ENCODE measurements around the gene JAML.
"Not testable (repeated sequence)": the region's sequence is repeated elsewhere in the genome, so short reads cannot be mapped to it uniquely, and the experiment has no call there.

JAML gene

GRCh38 chr11:118215262-118215661 is 9.5 kb downstream of the JAML start:
- no peak for DNase-seq

- DNase-seq: no peak
These were observed 10.4 kb downstream of the JAML start for GRCh38 chr11:118214210-118214914.

DNA sequence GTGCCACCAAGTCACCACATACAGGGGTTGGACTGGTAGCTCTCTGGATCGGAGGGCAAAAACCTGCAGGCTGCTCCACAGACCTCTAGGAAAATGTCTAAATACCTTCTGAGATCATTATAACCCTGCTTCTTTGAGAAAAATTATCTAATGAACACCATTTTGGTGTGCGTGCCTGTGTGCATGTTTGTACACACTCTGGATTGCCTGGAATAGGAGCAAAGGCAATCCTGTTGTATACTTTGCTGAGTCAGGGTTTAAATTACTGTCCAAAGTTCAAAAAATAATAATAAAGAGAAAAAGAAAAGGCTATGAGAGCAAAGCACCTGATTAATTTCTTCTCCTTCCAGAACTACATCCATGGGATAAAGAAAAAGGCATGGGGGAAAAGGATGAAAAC is 11.0 kb downstream of the JAML start:
- no peak for DNase-seq

GRCh38 chr11:118213201-118213600 is 11.6 kb downstream of the JAML start:
- no peak for DNase-seq

DNA sequence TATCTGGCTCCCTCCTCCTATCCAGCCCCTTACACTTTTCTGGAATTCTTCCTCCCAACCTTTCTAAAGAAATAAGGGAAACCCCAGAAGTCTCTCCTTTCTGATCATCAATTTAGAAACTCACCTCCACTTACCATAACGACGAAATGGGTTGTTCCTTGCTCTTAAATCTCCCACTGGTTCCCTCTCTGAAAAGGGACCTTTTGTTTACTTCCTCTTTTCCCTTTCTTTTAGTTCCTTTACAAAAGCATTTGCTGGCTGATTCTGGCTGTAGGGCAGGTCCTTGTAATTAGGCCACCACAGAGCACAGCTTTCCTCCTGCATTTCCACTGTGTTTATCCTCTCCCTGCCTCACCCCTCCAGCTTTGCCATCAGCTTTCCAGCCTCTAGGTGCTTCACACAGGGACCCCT is 12.0 kb downstream of the JAML start:
- DNase-seq: no peak

DNA sequence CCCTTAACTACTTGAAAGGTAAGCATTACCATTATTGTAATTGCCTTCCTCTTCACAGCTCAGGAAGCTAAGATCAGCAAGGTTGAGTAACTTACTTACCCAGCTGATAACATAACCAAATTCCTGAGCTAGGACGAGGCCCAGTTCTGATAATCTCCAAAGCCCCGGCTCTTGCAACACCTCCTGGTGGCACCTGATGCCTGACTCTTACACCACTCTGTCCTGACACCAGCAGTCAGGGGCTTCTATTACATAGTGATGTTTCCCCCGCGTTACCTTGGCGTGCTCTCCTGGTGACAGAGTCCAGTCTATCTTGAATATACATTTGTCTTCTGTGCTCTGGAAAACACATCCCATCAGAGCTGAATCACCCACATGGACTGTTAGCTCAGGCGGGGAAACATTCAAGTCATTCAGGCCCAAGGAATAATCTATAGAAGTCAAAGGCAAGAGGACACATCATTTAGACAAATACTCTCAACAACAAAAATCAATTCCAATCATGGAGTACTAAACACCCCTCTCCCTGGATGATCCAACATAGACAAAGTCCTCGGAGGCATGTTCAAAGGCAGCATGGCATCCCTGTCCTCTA is 12.6 kb downstream of the JAML start:
- DNase-seq: no peak

GRCh38 chr11:118211006-118211405 is 13.8 kb downstream of the JAML start:
- DNase-seq: no peak

GRCh38 chr11:118210323-118210722 is 14.5 kb downstream of the JAML start:
- no peak for DNase-seq

DNA sequence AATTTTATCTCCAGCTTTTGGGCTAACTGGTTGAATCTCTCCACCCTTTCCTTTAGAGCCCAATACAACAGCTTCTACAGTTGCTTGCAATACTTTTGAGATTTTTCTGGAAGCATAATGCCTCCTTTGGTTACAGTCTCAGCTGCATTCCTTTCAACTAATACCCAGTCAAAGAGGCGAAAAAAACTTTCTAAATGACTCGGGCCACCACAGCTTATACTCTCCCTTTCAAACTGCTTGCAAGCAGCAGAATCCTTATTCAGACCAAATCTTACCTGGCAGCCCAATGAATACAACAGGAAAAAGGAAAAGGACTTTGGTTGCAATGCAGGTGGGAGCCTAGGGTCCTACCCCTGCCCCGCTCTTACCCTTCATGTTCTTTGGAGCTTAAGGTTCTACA is 15.8 kb downstream of the JAML start:
- no peak for DNase-seq

GRCh38 chr11:118207079-118207478 is 17.7 kb downstream of the JAML start:
- DNase-seq: no peak

GRCh38 chr11:118206391-118207031 is 18.3 kb downstream of the JAML start:
- DNase-seq: no peak

DNA sequence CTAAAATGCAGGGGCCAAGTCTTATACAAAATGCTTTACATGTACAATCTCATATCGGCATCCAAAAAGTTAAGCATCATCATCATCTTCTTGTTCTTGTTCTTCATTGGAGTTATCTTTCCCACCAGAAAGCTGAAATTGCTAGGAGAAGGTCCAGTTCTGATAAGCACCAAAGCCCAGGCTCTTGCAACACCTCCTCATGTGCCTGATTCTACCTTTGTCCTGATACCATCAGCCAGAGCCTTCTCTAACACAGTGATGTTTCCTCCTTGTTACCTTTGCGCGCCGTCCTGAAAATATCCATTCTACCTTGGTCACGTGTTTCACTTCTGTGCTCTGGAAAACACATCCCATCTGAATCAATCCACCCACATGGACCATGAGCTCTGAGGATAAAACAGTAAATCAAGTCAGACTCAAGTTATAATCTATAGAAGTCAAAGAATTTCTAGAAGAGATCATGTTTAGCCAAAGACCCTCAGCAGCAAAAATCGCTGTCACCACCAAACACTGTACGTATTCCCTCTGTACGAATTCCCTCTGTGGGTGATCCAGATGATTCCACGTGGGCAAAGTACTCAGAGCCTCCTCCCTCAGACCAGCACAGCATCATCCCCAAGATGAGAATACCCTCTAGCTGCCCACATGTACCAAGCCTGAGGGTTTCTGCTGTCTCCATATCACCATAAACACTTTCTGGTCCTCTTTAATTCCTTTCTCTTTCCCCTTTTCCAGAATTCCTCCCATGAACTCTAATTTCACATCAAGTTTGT is 19.0 kb downstream of the JAML start:
- no peak for DNase-seq

DNA sequence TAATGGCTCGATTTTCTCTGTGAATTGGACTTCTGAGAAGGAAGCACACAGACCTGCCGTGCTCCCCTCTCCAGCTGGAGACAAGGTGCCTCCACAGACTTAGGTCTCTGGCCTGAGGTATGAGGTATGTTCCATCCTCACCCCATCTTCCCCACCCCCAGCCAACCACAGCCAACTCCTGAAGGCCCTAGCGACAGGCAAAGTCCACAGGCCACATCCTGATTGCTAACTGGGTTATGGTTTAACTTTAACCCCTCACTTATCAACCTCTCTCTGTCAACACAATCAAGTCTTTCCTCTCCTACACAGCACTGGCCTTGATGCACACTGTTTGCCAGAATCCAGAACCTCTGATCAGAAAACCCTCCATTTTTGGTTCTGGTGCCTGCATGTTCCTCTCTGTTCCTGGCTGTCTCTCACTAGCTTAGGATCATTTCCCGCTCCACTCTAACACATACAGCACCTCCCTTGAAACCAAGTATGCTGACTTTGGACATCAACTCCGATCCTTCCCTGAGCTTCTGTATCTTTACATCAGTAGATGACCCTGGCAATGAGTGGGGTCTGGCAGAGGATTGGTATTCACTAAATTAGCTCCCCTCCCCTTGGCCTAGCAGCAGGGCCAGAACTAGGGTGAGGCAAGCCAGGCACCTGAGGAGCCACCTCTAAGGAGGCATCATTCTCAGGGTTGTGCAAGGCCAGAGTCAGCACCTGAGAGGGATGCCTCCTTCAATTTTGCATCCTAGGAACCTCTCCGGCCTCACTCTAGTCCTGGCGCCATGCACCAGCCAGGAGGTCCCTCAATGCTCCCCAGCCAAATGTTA is 22.0 kb downstream of the JAML start:
- no peak for DNase-seq

DNA sequence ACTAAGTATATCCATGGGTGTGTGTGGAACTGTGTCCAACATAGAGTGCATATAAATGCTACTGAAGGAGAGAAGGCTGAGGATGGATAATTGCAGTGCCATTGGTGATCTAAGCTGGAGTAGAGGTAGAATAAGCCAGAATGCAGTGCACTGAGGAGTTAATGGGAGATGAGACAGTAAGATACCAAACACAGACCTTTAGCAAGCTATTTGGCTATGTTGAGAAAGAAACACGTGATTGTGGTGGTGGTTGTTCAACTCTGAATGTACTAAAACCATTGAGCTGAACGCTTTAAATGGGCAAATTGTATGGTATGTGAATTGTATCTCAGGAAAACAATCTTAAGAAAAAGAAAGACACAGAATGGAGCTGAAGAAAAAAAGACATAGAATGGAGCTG is 22.8 kb downstream of the JAML start:
- no peak for DNase-seq

GRCh38 chr11:118200901-118201680 is 23.7 kb downstream of the JAML start:
- DNase-seq: no peak

DNA sequence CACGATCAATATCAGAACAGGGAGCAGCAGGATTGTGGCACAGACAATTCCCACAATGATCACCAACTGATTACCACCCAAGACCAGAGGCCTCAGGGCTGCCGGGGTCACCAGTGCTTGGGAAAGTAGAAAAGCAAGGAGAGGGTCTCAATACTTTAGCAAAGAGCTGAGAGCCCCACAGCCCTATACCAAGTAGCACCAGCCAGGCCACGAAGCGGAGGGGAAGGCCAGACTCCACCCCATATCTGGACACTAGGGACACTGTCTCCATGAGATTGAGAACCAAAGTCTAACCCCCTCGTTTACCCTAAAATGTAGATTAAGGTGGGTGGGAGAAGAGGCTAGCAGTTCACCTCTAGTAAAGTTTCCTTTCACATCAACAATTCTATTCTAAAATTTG is 24.3 kb downstream of the JAML start:
- no peak for DNase-seq

DNA sequence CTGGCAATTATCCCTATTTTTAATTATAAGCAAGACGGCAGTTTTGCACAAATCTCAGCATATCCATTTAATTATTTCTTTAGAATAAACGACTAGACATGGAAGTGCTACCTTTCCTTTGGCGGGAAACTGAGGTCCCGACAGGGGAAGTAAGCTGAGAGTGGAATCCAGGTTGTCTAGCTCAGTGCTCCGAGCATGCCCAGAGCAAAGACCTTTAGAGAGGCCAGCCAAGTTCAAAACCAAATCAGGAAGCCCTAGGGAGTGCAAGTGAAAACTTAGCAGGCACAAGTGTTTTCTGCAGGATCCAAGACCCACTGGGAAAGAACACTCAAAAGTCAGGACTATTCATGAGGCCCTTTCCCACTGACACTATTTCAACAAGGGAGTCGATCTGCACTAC is 25.7 kb downstream of the JAML start:
- no peak for DNase-seq

DNA sequence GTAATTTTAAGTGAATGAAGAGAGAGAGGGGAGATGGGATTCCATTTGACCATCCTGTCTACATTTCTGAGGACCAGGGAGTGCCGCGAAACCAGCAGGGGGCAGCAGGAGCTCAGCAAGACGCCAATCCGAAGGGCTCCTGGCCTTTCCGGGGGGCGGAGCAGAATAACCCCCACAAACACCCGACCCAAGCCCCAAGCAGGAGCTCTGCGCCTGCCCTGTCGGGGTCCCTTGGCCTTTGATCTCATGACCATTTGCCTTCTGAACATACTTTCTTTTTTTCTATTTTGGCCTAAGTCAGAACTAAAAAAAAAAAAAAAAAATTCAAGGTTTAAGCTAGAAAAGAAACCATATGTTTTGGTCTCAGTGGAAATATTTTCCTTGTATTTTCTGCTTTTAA is 26.4 kb downstream of the JAML start:
- DNase-seq: no peak

GRCh38 chr11:118194835-118195627 is 29.8 kb downstream of the JAML start:
- DNase-seq: no peak

DNA sequence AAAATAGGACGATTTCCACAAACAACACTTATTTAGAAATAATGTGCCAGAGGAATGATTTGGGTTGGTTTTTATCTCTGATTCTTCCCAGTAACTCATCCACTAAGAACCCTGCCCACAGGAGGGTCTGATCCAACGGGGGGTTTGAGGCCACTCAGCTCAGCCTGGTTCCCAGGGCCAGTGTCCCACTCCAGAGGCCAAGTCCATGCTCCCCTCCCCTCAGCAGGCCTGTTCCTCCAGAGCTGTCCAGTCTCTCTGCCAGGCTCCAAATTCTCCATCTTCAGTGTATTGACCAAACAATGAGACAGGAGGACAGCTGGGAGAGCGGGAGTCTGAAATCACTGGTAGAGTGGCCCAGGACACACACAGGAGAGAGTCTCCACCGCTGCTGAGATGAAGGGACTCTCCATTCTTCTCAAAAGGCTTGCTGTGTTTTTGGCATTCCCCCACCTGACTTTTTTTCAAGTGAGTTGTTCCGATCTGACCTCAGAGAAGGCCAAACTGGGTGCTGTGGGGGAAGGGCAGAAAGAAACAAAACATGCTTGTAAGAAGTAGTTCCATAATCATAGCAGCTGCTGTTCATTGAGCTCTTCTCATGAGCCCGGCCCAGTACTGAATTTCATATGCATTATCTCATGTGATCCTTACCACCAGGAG is 30.8 kb downstream of the JAML start:
- DNase-seq: no peak

- DNase-seq: not testable (repeated sequence)
These were observed 32.0 kb downstream of the JAML start for GRCh38 chr11:118192817-118193216.

Data from NCI-H1436 treated with DMSO at 0.1 percent for 48 hours (cell line).